HG02938 (cell line): Measurements from ENCODE around the gene CANX.

Source experiments
- ATAC-seq: cut with Tn5 transposase; IDR thresholded peaks from one replicate; pipeline ENCODE4 v1.9.1; 2021; ENCODE audit warnings: mild to moderate bottlenecking, moderate library complexity; ENCODE audit not compliant: unreplicated experiment

CANX gene

GRCh38 chr5:179749857-179750508 is 51.2 kb downstream of the CANX start:
- ATAC-seq, result no peak

GRCh38 chr5:179753971-179754370 is 55.2 kb downstream of the CANX start:
- no peak for ATAC-seq

- ATAC-seq, result no peak
These were observed 56.3 kb downstream of the CANX start for GRCh38 chr5:179755022-179755421.

GRCh38 chr5:179758955-179759354 is 60.2 kb downstream of the CANX start:
- ATAC-seq, result no peak

GRCh38 chr5:179759581-179760551 is 61.1 kb downstream of the CANX start:
- peak; percentile 50 for ATAC-seq

- ATAC-seq, result no peak
These were observed 63.5 kb downstream of the CANX start for GRCh38 chr5:179762079-179762780.

- ATAC-seq, result no peak
These were observed 64.0 kb downstream of the CANX start for GRCh38 chr5:179762781-179763176.

GRCh38 chr5:179763215-179763945 is 64.6 kb downstream of the CANX start:
- ATAC-seq, result no peak

- no peak for ATAC-seq
These were observed 65.3 kb downstream of the CANX start for GRCh38 chr5:179764056-179764455.

GRCh38 chr5:179765400-179765799 is 66.6 kb downstream of the CANX start:
- ATAC-seq, result no peak

- no peak for ATAC-seq
These were observed 67.4 kb downstream of the CANX start for GRCh38 chr5:179766021-179766725.

- ATAC-seq, result no peak
These were observed 68.1 kb downstream of the CANX start for GRCh38 chr5:179766726-179767455.

GRCh38 chr5:179767496-179768100 is 68.8 kb downstream of the CANX start:
- ATAC-seq, result no peak

GRCh38 chr5:179768326-179769085 is 69.7 kb downstream of the CANX start:
- ATAC-seq, result no peak

- ATAC-seq, result no peak
These were observed 70.5 kb downstream of the CANX start for GRCh38 chr5:179769271-179769670.

- no peak for ATAC-seq
These were observed 71.0 kb downstream of the CANX start for GRCh38 chr5:179769796-179770195.

GRCh38 chr5:179771311-179771895 is 72.6 kb downstream of the CANX start:
- ATAC-seq, result no peak

- ATAC-seq, result no peak
These were observed 73.6 kb downstream of the CANX start for GRCh38 chr5:179772351-179772750.
